H1 (cell line): ENCODE results near the gene TCF4. TPM values are rescaled to one million over a fixed set of nuclear protein-coding genes. Genes with fewer than 3 reads are reported as not detected.

Experiments
- CTCF ChIA-PET: fragments of 300-600 bp; sonication (Branson Sonifier 250); formaldehyde crosslinking; loops from one replicate; lab custom pipeline; 2021; ENCODE audit not compliant: partially characterized antibody; lab: Charles Lee
- POLR2A ChIA-PET: fragments of 300-600 bp; sonication (Branson Sonifier 250); formaldehyde crosslinking; loops from one replicate; lab custom pipeline; 2021; ENCODE audit warnings: inconsistent platforms; ENCODE audit not compliant: partially characterized antibody; lab: Charles Lee
- DNase-seq, 2 experiments: peaks; one replicate each; pipeline versions ENCODE4 v3.0.0 to v3.0.0-alpha.2; 2010 to 2022; ENCODE audit warnings: low spot score in 2 of 2, low read depth in 1 of 2, mixed read lengths in 1 of 2
- FAIRE-seq: peaks from 2 replicates; lab custom pipeline; 2011; peaks lifted over from hg19 to GRCh38; lab: Jason Lieb, UNC
- H2AFZ ChIP-seq: 2 replicates; pipeline ENCODE4 v1.8.1; 2012; ENCODE audit warnings: low read length, inconsistent platforms
- H2AK5ac ChIP-seq: 2 replicates; pipeline ENCODE4 v1.6.1; 2013; ENCODE audit warnings: low read depth, low read length
- H2BK120ac ChIP-seq: replicated peaks from 2 replicates; pipeline ENCODE3; 2013; ENCODE audit warnings: low read depth, low read length, inconsistent platforms
- H2BK12ac ChIP-seq: 2 replicates; pipeline ENCODE4 v1.6.1; 2013; ENCODE audit warnings: low read depth, low read length
- H2BK15ac ChIP-seq: 2 replicates; pipeline ENCODE4 v1.6.1; 2013; ENCODE audit warnings: low read length
- H2BK20ac ChIP-seq: 2 replicates; pipeline ENCODE4 v1.6.1; 2013; ENCODE audit warnings: low read length
- H2BK5ac ChIP-seq: 2 replicates; pipeline ENCODE4 v1.6.1; 2013; ENCODE audit warnings: low read depth, low read length
- H3K14ac ChIP-seq: 2 replicates; pipeline ENCODE4 v1.6.1; 2013; ENCODE audit warnings: inconsistent platforms; ENCODE audit not compliant: insufficient read length
- H3K18ac ChIP-seq: 2 replicates; pipeline ENCODE4 v1.6.1; 2013; ENCODE audit warnings: low read length; ENCODE audit errors: extremely low read depth
- H3K23ac ChIP-seq: 2 replicates; pipeline ENCODE4 v1.6.1; 2013; ENCODE audit warnings: inconsistent platforms; ENCODE audit not compliant: insufficient read length
- H3K23me2 ChIP-seq: 2 replicates; pipeline ENCODE4 v1.6.1; 2013; ENCODE audit warnings: low read depth, low read length
- H3K27ac ChIP-seq: 2 replicates; pipeline ENCODE4 v1.6.1; 2011; ENCODE audit warnings: low read depth, low read length, inconsistent platforms
- H3K27me3 ChIP-seq, 4 experiments: replicated peaks in 1 of 4; 1 replicate in 1 of 4; 2 replicates in 3 of 4; pipeline versions ENCODE4 v1.6.1 to v1.8.1; 2011 to 2013; ENCODE audit warnings: low read length in 3 of 4, mild to moderate bottlenecking in 3 of 4, inconsistent platforms in 2 of 4, mixed read lengths in 2 of 4, moderate library complexity in 1 of 4; ENCODE audit not compliant: control insufficient read depth in 3 of 4, insufficient read depth in 3 of 4; ENCODE audit errors: extremely low read depth in 1 of 4
- H3K36me3 ChIP-seq, 4 experiments: 2 replicates each; pipeline versions ENCODE4 v1.6.1 to v1.8.1; 2011 to 2013; ENCODE audit warnings: mild to moderate bottlenecking in 4 of 4, low read length in 3 of 4, moderate library complexity in 2 of 4, control low read depth in 1 of 4, inconsistent platforms in 1 of 4; ENCODE audit not compliant: insufficient read depth in 4 of 4, control insufficient read depth in 2 of 4
- H3K4ac ChIP-seq: replicated peaks from 2 replicates; pipeline ENCODE3; 2013; ENCODE audit warnings: low read length, low read depth, mixed read lengths, inconsistent platforms; ENCODE audit not compliant: insufficient read length
- H3K4me1 ChIP-seq, 4 experiments: replicated peaks in 1 of 4; 1 replicate in 1 of 4; 2 replicates in 3 of 4; pipeline versions ENCODE4 v1.6.1 to v1.8.1; 2011 to 2013; ENCODE audit warnings: low read length in 3 of 4, inconsistent platforms in 2 of 4, mixed read lengths in 1 of 4; ENCODE audit not compliant: insufficient read depth in 4 of 4, control insufficient read depth in 3 of 4
- H3K4me2 ChIP-seq, 2 experiments: 2 replicates each; pipeline versions ENCODE4 v1.6.1 to v1.8.1; 2011 to 2013; ENCODE audit warnings: low read depth in 2 of 2, low read length in 2 of 2, control low read depth in 1 of 2, inconsistent platforms in 1 of 2, mild to moderate bottlenecking in 1 of 2; ENCODE audit not compliant: insufficient read depth in 1 of 2
- H3K4me3 ChIP-seq, 4 experiments: fragments of 200-600, 300-600 bp in 1 of 4; sonication (generic), shearing (Covaris generic), sonication (Bioruptor Twin) in 1 of 4; 2 replicates each; pipeline versions ENCODE4 v1.5.1 to v1.8.1; 2011 to 2016; ENCODE audit warnings: low read length in 4 of 4, low read depth in 3 of 4, control low read depth in 2 of 4, inconsistent platforms in 2 of 4, mild to moderate bottlenecking in 2 of 4, mixed read lengths in 1 of 4, moderate library complexity in 1 of 4; ENCODE audit not compliant: insufficient read depth in 2 of 4; ENCODE audit errors: extremely low read depth in 1 of 4
- H3K56ac ChIP-seq: replicated peaks from 2 replicates; pipeline ENCODE3; 2013; ENCODE audit warnings: low read depth, mild to moderate bottlenecking, mixed read lengths, low read length, inconsistent platforms; ENCODE audit not compliant: insufficient read length
- H3K79me1 ChIP-seq: 2 replicates; pipeline ENCODE4 v1.6.1; 2013; ENCODE audit warnings: low read depth, low read length, control low read depth
- H3K79me2 ChIP-seq, 2 experiments: 2 replicates each; pipeline versions ENCODE4 v1.6.1 to v1.8.1; 2012 to 2013; ENCODE audit warnings: low read length in 2 of 2, mild to moderate bottlenecking in 2 of 2, inconsistent platforms in 1 of 2; ENCODE audit not compliant: insufficient read depth in 2 of 2, control insufficient read depth in 1 of 2
- H3K9ac ChIP-seq, 4 experiments: replicated peaks in 1 of 4; 1 replicate in 1 of 4; 2 replicates in 3 of 4; pipeline versions ENCODE4 v1.6.1 to v1.8.1; 2011 to 2013; ENCODE audit warnings: low read depth in 3 of 4, low read length in 3 of 4, control low read depth in 2 of 4, mild to moderate bottlenecking in 2 of 4, moderate library complexity in 2 of 4, inconsistent platforms in 1 of 4; ENCODE audit errors: extremely low read depth in 1 of 4
- H3K9me3 ChIP-seq, 2 experiments: 2 replicates each; pipeline versions ENCODE4 v1.6.1 to v1.8.1; 2012 to 2013; ENCODE audit warnings: mild to moderate bottlenecking in 2 of 2, moderate library complexity in 2 of 2, control low read depth in 1 of 2, inconsistent platforms in 1 of 2, low read depth in 1 of 2, low read length in 1 of 2, mixed read lengths in 1 of 2; ENCODE audit not compliant: insufficient read depth in 2 of 2
- H4K20me1 ChIP-seq, 2 experiments: replicated peaks in 1 of 2; 2 replicates each; pipeline versions ENCODE3 to v1.8.1; 2011 to 2013; ENCODE audit warnings: inconsistent platforms in 2 of 2, low read length in 2 of 2, mild to moderate bottlenecking in 1 of 2; ENCODE audit not compliant: insufficient read depth in 2 of 2, control insufficient read depth in 1 of 2
- H4K5ac ChIP-seq: 2 replicates; pipeline ENCODE4 v1.6.1; 2013; ENCODE audit warnings: low read length, low read depth, mixed read lengths, inconsistent platforms; ENCODE audit not compliant: insufficient read length
- H4K8ac ChIP-seq: 2 replicates; pipeline ENCODE4 v1.8.0; 2013; ENCODE audit warnings: mild to moderate bottlenecking, moderate library complexity, low read length, inconsistent platforms; ENCODE audit not compliant: insufficient read depth; ENCODE audit errors: extremely low read depth
- H4K91ac ChIP-seq: replicated peaks from 2 replicates; pipeline ENCODE3; 2013; ENCODE audit warnings: low read length, mixed read lengths, inconsistent platforms; ENCODE audit not compliant: insufficient read length
- ASH2L ChIP-seq: fragments of 200-600, 300-600 bp; sonication (generic); IDR thresholded peaks from one replicate; pipeline ENCODE4 v1.7.1; 2017; ENCODE audit warnings: low read length
- CEBPB ChIP-seq: IDR thresholded peaks from 2 replicates; pipeline ENCODE4 v1.6.1; 2012; ENCODE audit warnings: low read depth, low read length
- CTBP2 ChIP-seq: IDR thresholded peaks from 2 replicates; pipeline ENCODE4 v1.7.0; 2011; ENCODE audit warnings: borderline replicate concordance, mild to moderate bottlenecking, moderate library complexity, mixed read lengths, low read length; ENCODE audit not compliant: insufficient read depth, insufficient read length
- EGR1 ChIP-seq: IDR thresholded peaks from 2 replicates; pipeline ENCODE4 v1.6.1; 2011; ENCODE audit warnings: low read depth, low read length, borderline replicate concordance
- HDAC2 ChIP-seq, 2 experiments: fragments of 300-600 bp in 1 of 2; sonication (generic) in 1 of 2; IDR thresholded peaks; 2 replicates each; pipeline ENCODE4 v1.6.1; 2011 to 2012; ENCODE audit warnings: low read depth in 2 of 2, low read length in 2 of 2, mild to moderate bottlenecking in 2 of 2, moderate library complexity in 2 of 2, borderline replicate concordance in 1 of 2, inconsistent platforms in 1 of 2
- KDM4A ChIP-seq: IDR thresholded peaks from one replicate; pipeline ENCODE4 v1.7.1; 2012; ENCODE audit warnings: low read depth, mild to moderate bottlenecking, moderate library complexity, low read length, inconsistent platforms; ENCODE audit not compliant: severe bottlenecking
- RAD21 ChIP-seq, 2 experiments: IDR thresholded peaks in 1 of 2; conservative IDR thresholded peaks in 1 of 2; 2 replicates each; pipeline ENCODE4 v1.6.1; 2011; ENCODE audit warnings: low read depth in 2 of 2, low read length in 2 of 2, improper control_type of control experiment in 1 of 2, inconsistent platforms in 1 of 2, mild to moderate bottlenecking in 1 of 2, moderate library complexity in 1 of 2
- RBBP5 ChIP-seq: IDR thresholded peaks from 2 replicates; pipeline ENCODE4 v1.7.1; 2012; ENCODE audit warnings: low read depth, mild to moderate bottlenecking, inconsistent platforms, low read length, moderate library complexity, borderline replicate concordance
- SIRT6 ChIP-seq: IDR thresholded peaks from one replicate; pipeline ENCODE4 v1.7.1; 2012; ENCODE audit warnings: low read length, inconsistent platforms
- TAF1 ChIP-seq: IDR thresholded peaks from 2 replicates; pipeline ENCODE4 v1.6.1; 2011; ENCODE audit warnings: mild to moderate bottlenecking, low read depth, low read length
- USF2 ChIP-seq: IDR thresholded peaks from 2 replicates; pipeline ENCODE4 v1.6.1; 2011; ENCODE audit warnings: low read length, improper control_type of control experiment
- WGBS, 2 experiments: shearing (Covaris generic) in 1 of 2; methylation state at CpG; one replicate each; pipeline versions ENCODE4 v1.1.6 to v1.1.7; 2013 to 2015; ENCODE audit warnings: low lambda C conversion rate in 2 of 2, mixed read lengths in 2 of 2, inconsistent platforms in 1 of 2, low coverage in 1 of 2, missing lambda C conversion rate in 1 of 2; ENCODE audit not compliant: insufficient replicate concordance in 2 of 2, insufficient coverage in 1 of 2, insufficient read length in 1 of 2; ENCODE audit errors: extremely low coverage in 1 of 2, missing lambda C conversion rate in 1 of 2; 5-methylcytosine and 5-hydroxymethylcytosine counted together
- polyA plus RNA-seq, 7 experiments: library from polyadenylated mRNA; depleted of rRNA in 3 of 7; stranded (reverse) in 5 of 7; unstranded in 2 of 7; fragments of >200 nt in 5 of 7; fragments of 200-250 nt in 2 of 7; gene quantifications; 1 replicate in 5 of 7; 2 replicates in 1 of 7; 4 replicates in 1 of 7; pipeline versions ENCODE4 v1.2.1 to v1.2.3, GENCODE V29; 2011 to 2013; ENCODE audit warnings: missing spikeins in 2 of 7, mixed read lengths in 2 of 7
- total RNA-seq: library from RNA; stranded (reverse); fragmentation: NEBNext Ultra II Directional; extraction: Animal tissue kit (Norgen Biotek cat#: 25700); gene quantifications from 2 replicates; pipeline ENCODE4 v1.2.1, GENCODE V29; 2021

Gene TCF4
- total and polyA plus RNA-seq, 2 of the 8 experiments (the other 6 are each of a cell fraction or from before 2014, with no cell fraction given) = 59.3 to 118 TPM

GRCh38 chr18:55272510-55273243 lies 315.3 kb downstream of the TCF4 start:
- H3K79me2 ChIP-seq = no peaks in the 10 kb centered on the region
- no peak overlapping the region for H2BK12ac ChIP-seq
- FAIRE-seq (no peak), DNase-seq (no peak)
- no peak overlapping the region for H2BK20ac ChIP-seq
- no peaks in the 10 kb centered on the region for H3K27me3 ChIP-seq
- H3K36me3 ChIP-seq = peaks cover 5 to 30% (median 24%) of the 10 kb centered on the region in 4 experiments
- no peak overlapping the region for H4K8ac ChIP-seq
- H4K5ac ChIP-seq = no peak overlapping the region
- H3K4me1 ChIP-seq = no peaks in the 10 kb centered on the region
- no peak overlapping the region for H3K18ac ChIP-seq
- no peak overlapping the region for H2AK5ac ChIP-seq
- H3K27ac ChIP-seq = no peak overlapping the region
- H2BK5ac ChIP-seq = no peak overlapping the region
- ChIA-PET CTCF (interaction anchor here (2.1 to 5.2 kb wide), 5 partner anchors 9 to 38 kb away, joined by 8 to 30 read pairs (median 16); no protein-coding TSS in a partner anchor), POLR2A (no interaction called here)
- H3K4ac ChIP-seq = no peak overlapping the region
- H2BK15ac ChIP-seq = no peak overlapping the region
- no peak overlapping the region for H3K14ac ChIP-seq
- no peaks in the 10 kb centered on the region for H3K9me3 ChIP-seq
- H2AFZ ChIP-seq = no peak overlapping the region
- no peaks in the 10 kb centered on the region; the same call in 1 of the 2 replicates for H3K79me1 ChIP-seq
- no peak overlapping the region for H2BK120ac ChIP-seq
- no peak overlapping the region for H3K56ac ChIP-seq
- H3K4me2 ChIP-seq = no peak overlapping the region
- 92 to 100% methylated on average over 1 to 7 of the region's 7 CpGs for WGBS, 2 experiments
- no peak overlapping the region for H3K9ac ChIP-seq
- no peaks in the 10 kb centered on the region for H3K23me2 ChIP-seq
- no peaks in the 10 kb centered on the region for H4K20me1 ChIP-seq
- H3K23ac ChIP-seq = no peak overlapping the region
- H3K4me3 ChIP-seq = no peak overlapping the region
- H4K91ac ChIP-seq = no peak overlapping the region
- TF ChIP-seq HDAC2 (IDR thresholded peaks at IDR 0.05; ENCODE audit: borderline replicate concordance in 1 of 2, low read depth in 2 of 2, low read length in 2 of 2) = no peak
- no peak for TF ChIP-seq TAF1
- TF ChIP-seq SIRT6 = no peak
- TF ChIP-seq EGR1 = no peak
- no peak for TF ChIP-seq USF2
- TF ChIP-seq ASH2L = no peak
- no peak for TF ChIP-seq CEBPB
- no peak for TF ChIP-seq RBBP5
- no peak for TF ChIP-seq KDM4A
- TF ChIP-seq CTBP2 = no peak
- TF ChIP-seq RAD21 (IDR thresholded peaks at IDR 0.05 in 1 of 2, conservative IDR thresholded peaks at IDR 0.05 in 1 of 2; ENCODE audit: low read depth in 2 of 2, low read length in 2 of 2) = no peak
